ENCODE data around the gene METTL1. TPM values are rescaled to one million over a fixed set of nuclear protein-coding genes. Genes with fewer than 3 reads are reported as not detected.

METTL1 gene
- total and polyA plus RNA-seq, 9 of the 15 experiments (the other 6 are each of a cell fraction or from before 2014, with no cell fraction given) = 12.6 to 65.9 (median 39.2) TPM

DNA sequence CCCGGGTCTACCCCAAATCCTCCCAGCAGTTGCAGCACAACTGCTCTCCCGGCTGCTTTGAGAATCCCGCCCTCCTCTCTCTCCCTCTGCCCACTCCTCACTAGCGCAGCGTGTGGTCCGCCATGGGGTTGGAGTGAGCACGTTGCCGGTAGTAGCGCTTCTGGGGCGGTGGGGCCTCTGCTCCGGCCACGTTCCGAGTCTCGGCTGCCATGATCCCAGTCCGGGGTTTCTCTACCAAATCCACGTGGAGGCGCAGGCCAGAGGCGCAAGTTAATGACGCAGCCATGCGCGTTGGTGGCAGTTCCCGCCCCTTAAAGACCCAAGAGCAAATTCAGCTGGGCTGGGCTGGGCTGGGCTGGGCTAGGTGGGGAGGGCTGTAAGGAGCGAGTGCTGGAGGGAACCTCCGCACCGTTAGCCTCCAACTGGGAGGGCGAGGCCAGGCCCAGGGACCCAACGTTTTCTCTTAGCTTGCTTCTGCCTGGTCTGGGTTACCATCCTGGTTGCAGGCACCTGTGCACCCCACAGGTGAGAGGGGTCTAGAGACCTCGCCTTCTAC is at the start of gene METTL1 (continued):
- TF ChIP-seq ZNF277 (CRISPR knock-in tag; IDR thresholded peaks at IDR 0.05; ENCODE audit: borderline replicate concordance) (no peak), MYNN (IDR thresholded peaks at IDR 0.05) (no peak), MYNN (CRISPR knock-in tag; IDR thresholded peaks at IDR 0.05) (no peak), SMARCC2 (IDR thresholded peaks at IDR 0.05; ENCODE audit: low read depth) (no peak), ZNF785 (CRISPR knock-in tag; IDR thresholded peaks at IDR 0.05) (no peak), PHF21A (IDR thresholded peaks at IDR 0.05; ENCODE audit: borderline replicate concordance, low read depth) (no peak), SMAD2 (IDR thresholded peaks at IDR 0.05; ENCODE audit: low read depth, low read length) (no peak), ZNF354B (CRISPR knock-in tag; IDR thresholded peaks at IDR 0.05) (no peak), RNF2 (IDR thresholded peaks at IDR 0.05) (peak; percentile 54; the same call in 1 of the 2 replicates), ZNF143 (CRISPR knock-in tag; IDR thresholded peaks at IDR 0.05) (no peak), MAX (CRISPR knock-in tag; IDR thresholded peaks at IDR 0.05) (peak; percentile 100), ZNF311 (CRISPR knock-in tag; IDR thresholded peaks at IDR 0.05) (no peak), EWSR1 (IDR thresholded peaks at IDR 0.05; ENCODE audit: borderline replicate concordance, low read depth, partially characterized antibody) (no peak), ZNF511 (CRISPR knock-in tag; IDR thresholded peaks at IDR 0.05) (peak; percentile 93; the same call in 1 of the 2 replicates), ETV1 (tag; conservative IDR thresholded peaks at IDR 0.05; ENCODE audit: low read depth) (no peak), ZNF518B (CRISPR knock-in tag; IDR thresholded peaks at IDR 0.05) (no peak), CBX1 (IDR thresholded peaks at IDR 0.05; ENCODE audit: low read depth) (no peak), CAMTA2 (CRISPR knock-in tag; conservative IDR thresholded peaks at IDR 0.05) (no peak), NELFE (IDR thresholded peaks at IDR 0.05; ENCODE audit: insufficient read depth, insufficient read length) (no peak), NBN (IDR thresholded peaks at IDR 0.05; ENCODE audit: low read depth) (peak; percentile 97)

All from K562 (cell line).